Kidney (tissue), 14 donors: Measurements from ENCODE around the gene DGLUCY. TPM values are rescaled to one million over a fixed set of nuclear protein-coding genes. Genes with fewer than 3 reads are reported as not detected.

Experiments used
- DNase-seq, 5 donors: peaks; one replicate each; pipeline ENCODE4 v3.0.0-alpha.2; 2013 to 2020
- FAIRE-seq: peaks from 2 replicates; lab custom pipeline; 2012; peaks lifted over from hg19 to GRCh38; lab: Jason Lieb, UNC
- H3K27ac ChIP-seq, 2 donors: one replicate each; pipeline ENCODE4 v1.7.0; 2013; ENCODE audit warnings: low read depth in 2 of 2, low read length in 2 of 2, inconsistent platforms in 1 of 2
- H3K27me3 ChIP-seq: one replicate; pipeline ENCODE4 v1.7.1; 2013; ENCODE audit warnings: low read length, inconsistent platforms; ENCODE audit not compliant: control insufficient read depth, insufficient read depth
- H3K36me3 ChIP-seq, 3 donors: one replicate each; pipeline versions ENCODE4 v1.7.0 to v1.7.1; 2013; ENCODE audit warnings: low read length in 3 of 3, control low read depth in 1 of 3, inconsistent platforms in 1 of 3; ENCODE audit not compliant: insufficient read depth in 3 of 3, control insufficient read depth in 2 of 3
- H3K4me1 ChIP-seq, 3 donors: one replicate each; pipeline versions ENCODE4 v1.7.0 to v1.7.1; 2013; ENCODE audit warnings: low read length in 3 of 3, inconsistent platforms in 1 of 3, low read depth in 1 of 3; ENCODE audit not compliant: control insufficient read depth in 2 of 3, insufficient read depth in 2 of 3
- H3K4me3 ChIP-seq, 3 donors: one replicate each; pipeline versions ENCODE4 v1.7.0 to v1.8.1; 2013; ENCODE audit warnings: low read length in 3 of 3, control low read depth in 1 of 3, inconsistent platforms in 1 of 3
- H3K9ac ChIP-seq, 3 donors: one replicate each; pipeline versions ENCODE4 v1.7.0 to v1.7.1; 2013; ENCODE audit warnings: low read length in 3 of 3, control low read depth in 1 of 3, inconsistent platforms in 1 of 3
- H3K9me3 ChIP-seq, 3 donors: one replicate each; pipeline versions ENCODE4 v1.7.0 to v1.7.1; 2013; ENCODE audit warnings: low read length in 3 of 3, control low read depth in 1 of 3, inconsistent platforms in 1 of 3; ENCODE audit not compliant: control insufficient read depth in 2 of 3, insufficient read depth in 1 of 3
- intact Hi-C: fragments of 100-400 bp; cut with DNase I; formaldehyde crosslinking; loops from one replicate; pipeline ENCODE4 v1.11.1; 2022
- polyA plus RNA-seq: library from polyadenylated mRNA; stranded (reverse); fragments of 350-450 nt; fragmentation: Illumina TruSeq; extraction: RNeasy Lipid Tissue Mini Kit (QIAGEN cat#74804); gene quantifications from one replicate; pipeline ENCODE4 v1.2.3, GENCODE V29; 2014; ENCODE audit warnings: low read depth, low replicate concordance; ENCODE audit not compliant: insufficient read depth
- total RNA-seq: library from RNA; stranded (reverse); fragmentation: NEBNext Ultra II Directional; extraction: Animal tissue kit (Norgen Biotek cat#: 25700); gene quantifications from one replicate; pipeline ENCODE4 v1.2.1, GENCODE V29; 2021
- TF ChIP-seq, protein P1 (sequence below): IDR thresholded peaks from 3 replicates; pipeline ENCODE4 v1.5.1; 2012; ENCODE audit warnings: mild to moderate bottlenecking, moderate library complexity, borderline replicate concordance; ENCODE audit not compliant: insufficient read depth; ENCODE audit errors: extremely low read depth
- donor health status: control.
- donor health status: control.
- donor health status: control.
- donor health status: control.
- donor health status: control.
- donor health status: DM: yes; HTN: yes; CAD: no.
- donor health status: Normal renal cell carcinoma (clear cell type).

Gene DGLUCY
- total and polyA plus RNA-seq, 2 donors from 2014 or later, result 79.7 to 83.4 TPM

DNA sequence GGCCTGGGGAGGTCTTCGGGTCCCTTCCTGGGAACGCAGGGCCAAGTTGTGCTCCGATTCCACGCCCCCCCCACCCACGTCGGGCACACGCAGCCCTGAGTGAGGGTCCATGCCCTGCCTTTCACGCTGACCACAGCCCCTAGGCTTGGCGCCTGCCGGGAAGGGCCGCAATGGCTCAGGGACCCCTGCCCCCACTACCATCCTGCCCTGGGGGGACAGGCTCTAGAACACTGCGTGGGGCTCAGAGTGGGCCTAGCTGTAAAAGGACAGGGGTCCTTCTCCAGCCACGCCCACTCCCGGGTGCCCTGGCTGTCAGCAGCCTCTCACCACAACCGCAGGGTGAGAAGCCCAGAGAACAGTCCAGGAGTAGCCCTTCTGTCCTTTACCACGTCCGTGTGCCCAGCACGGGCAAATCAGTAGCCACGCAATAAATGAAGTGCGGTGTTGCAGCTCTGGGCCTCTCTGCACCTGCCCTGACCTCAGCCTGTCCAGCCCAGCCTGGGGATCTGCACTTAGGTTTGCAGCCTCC, 140.0 kb downstream of the DGLUCY start:
- intact Hi-C loops, result no loop called here
- FAIRE-seq, result no peak
- TF ChIP-seq, protein P1, sequence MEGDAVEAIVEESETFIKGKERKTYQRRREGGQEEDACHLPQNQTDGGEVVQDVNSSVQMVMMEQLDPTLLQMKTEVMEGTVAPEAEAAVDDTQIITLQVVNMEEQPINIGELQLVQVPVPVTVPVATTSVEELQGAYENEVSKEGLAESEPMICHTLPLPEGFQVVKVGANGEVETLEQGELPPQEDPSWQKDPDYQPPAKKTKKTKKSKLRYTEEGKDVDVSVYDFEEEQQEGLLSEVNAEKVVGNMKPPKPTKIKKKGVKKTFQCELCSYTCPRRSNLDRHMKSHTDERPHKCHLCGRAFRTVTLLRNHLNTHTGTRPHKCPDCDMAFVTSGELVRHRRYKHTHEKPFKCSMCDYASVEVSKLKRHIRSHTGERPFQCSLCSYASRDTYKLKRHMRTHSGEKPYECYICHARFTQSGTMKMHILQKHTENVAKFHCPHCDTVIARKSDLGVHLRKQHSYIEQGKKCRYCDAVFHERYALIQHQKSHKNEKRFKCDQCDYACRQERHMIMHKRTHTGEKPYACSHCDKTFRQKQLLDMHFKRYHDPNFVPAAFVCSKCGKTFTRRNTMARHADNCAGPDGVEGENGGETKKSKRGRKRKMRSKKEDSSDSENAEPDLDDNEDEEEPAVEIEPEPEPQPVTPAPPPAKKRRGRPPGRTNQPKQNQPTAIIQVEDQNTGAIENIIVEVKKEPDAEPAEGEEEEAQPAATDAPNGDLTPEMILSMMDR, result no peak

DNA sequence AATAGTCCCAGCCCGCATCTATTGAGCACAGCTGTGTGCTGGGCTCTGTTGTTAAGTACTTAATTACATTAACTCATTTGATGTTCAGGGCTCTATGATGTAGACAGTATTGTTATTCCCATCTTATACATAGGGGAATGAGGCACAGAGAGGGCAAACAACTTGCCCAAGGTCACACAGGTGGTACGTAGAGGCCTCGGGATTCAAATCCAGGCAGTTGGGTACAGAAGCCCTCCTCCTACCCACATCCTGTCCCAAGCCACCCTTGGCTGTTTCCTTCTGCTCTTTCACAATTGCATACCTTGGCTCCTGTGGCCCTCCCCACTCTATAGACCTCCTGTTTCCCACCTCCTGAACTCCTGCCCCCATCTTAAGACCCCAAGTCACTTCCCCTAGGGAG, 140.6 kb downstream of the DGLUCY start:
- H3K27me3 ChIP-seq, result no peaks in the 10 kb centered on the region
- H3K4me3 ChIP-seq, result no peak overlapping the region
- no peak overlapping the region for H3K27ac ChIP-seq
- TF ChIP-seq, protein P1, result no peak
- DNase-seq, result no peak
- no peaks in the 10 kb centered on the region for H3K36me3 ChIP-seq
- intact Hi-C loops, result no loop called here
- peaks cover 2 to 15% (median 5%) of the 10 kb centered on the region in 3 donors for H3K4me1 ChIP-seq
- FAIRE-seq, result no peak
- no peaks in the 10 kb centered on the region for H3K9me3 ChIP-seq
- H3K9ac ChIP-seq, result no peak overlapping the region

More for the DNA sequence above, 140.0 kb downstream of the DGLUCY start:
- Histone ChIP-seq H3K9ac (no peak overlapping the region), H3K4me1 (peaks cover 2 to 15% (median 5%) of the 10 kb centered on the region in 3 donors), H3K9me3 (no peaks in the 10 kb centered on the region), H3K4me3 (peak overlapping the region in 2 of 3 donors; percentile 33 to 60), H3K27me3 (no peaks in the 10 kb centered on the region), H3K36me3 (no peaks in the 10 kb centered on the region), H3K27ac (no peak overlapping the region)
- DNase-seq, result peak in 3 of 5 donors; percentile 18 to 78 (median 74)

- FAIRE-seq (no peak), DNase-seq (no peak)
- no peak overlapping the region for H3K4me3 ChIP-seq
- H3K27me3 ChIP-seq, result no peaks in the 10 kb centered on the region
- no peak overlapping the region for H3K27ac ChIP-seq
- H3K9me3 ChIP-seq, result no peaks in the 10 kb centered on the region
- no peak overlapping the region for H3K9ac ChIP-seq
- no peaks in the 10 kb centered on the region for H3K36me3 ChIP-seq
- TF ChIP-seq, protein P1, result no peak
- peaks cover 2 to 11% (median 5%) of the 10 kb centered on the region in 3 donors for H3K4me1 ChIP-seq
- intact Hi-C loops, result no loop called here
These were observed 141.3 kb downstream of the DGLUCY start for GRCh38 chr14:91255026-91255695.
